Suprapubic skin (tissue), 4 donors: ENCODE results near the gene ABHD16A. TPM values are rescaled to one million over a fixed set of nuclear protein-coding genes. Genes with fewer than 3 reads are reported as not detected.

ENCODE experiments used
- DNase-seq, 2 donors: peaks; one replicate each; pipeline ENCODE4 v3.0.0-alpha.2; 2019; ENCODE audit warnings: low spot score in 2 of 2
- H3K27ac ChIP-seq: fragments of 200-600 bp; sonication (generic); one replicate; pipeline ENCODE4 v1.5.1; 2019
- H3K27me3 ChIP-seq: fragments of 200-600 bp; sonication (generic); one replicate; pipeline ENCODE4 v1.5.1; 2019
- H3K36me3 ChIP-seq: fragments of 200-600 bp; sonication (generic); one replicate; pipeline ENCODE4 v1.5.1; 2019
- H3K4me1 ChIP-seq: fragments of 200-600 bp; sonication (generic); one replicate; pipeline ENCODE4 v1.5.1; 2019
- H3K4me3 ChIP-seq: fragments of 200-600 bp; sonication (generic); one replicate; pipeline ENCODE4 v1.5.1; 2019; ENCODE audit warnings: mild to moderate bottlenecking
- H3K9me3 ChIP-seq: fragments of 200-600 bp; sonication (generic); one replicate; pipeline ENCODE4 v1.5.1; 2019
- CTCF ChIP-seq, 2 donors: fragments of 200-600 bp in 1 of 2; fragments of 450-650 bp in 1 of 2; sonication (generic) in 1 of 2; IDR thresholded peaks; one replicate each; pipeline ENCODE4 v1.5.1; 2016 to 2019; ENCODE audit warnings: antibody characterized with exemption in 2 of 2, mild to moderate bottlenecking in 1 of 2, moderate library complexity in 1 of 2
- EP300 ChIP-seq: sonication (generic); formaldehyde crosslinking; IDR thresholded peaks from one replicate; pipeline ENCODE4 v1.6.1; 2017; ENCODE audit warnings: antibody characterized with exemption
- POLR2A ChIP-seq, 2 donors: fragments of 450-650 bp; IDR thresholded peaks; one replicate each; pipeline ENCODE4 v1.6.1; 2017; ENCODE audit warnings: antibody characterized with exemption in 2 of 2, mild to moderate bottlenecking in 2 of 2, moderate library complexity in 2 of 2
- POLR2AphosphoS5 ChIP-seq, 3 donors: sonication (generic); formaldehyde crosslinking; IDR thresholded peaks; one replicate each; pipeline ENCODE4 v1.6.1; 2017; ENCODE audit warnings: antibody characterized with exemption in 3 of 3
- WGBS: methylation state at CpG from one replicate; pipeline ENCODE4 v1.1.5; 2018; 5-methylcytosine and 5-hydroxymethylcytosine counted together
- total RNA-seq, 4 donors: library from RNA; depleted of rRNA; stranded (reverse); fragments of >200 nt; gene quantifications; one replicate each; pipeline ENCODE4 v1.1.0, GENCODE V29; 2016

The ABHD16A gene
- total RNA-seq, 4 donors from 2014 or later: 49.4 to 68.2 (median 57.3) TPM

- H3K36me3 ChIP-seq: peaks cover 7% of the 10 kb centered on the region
- WGBS: 83% methylated on average over 6 of the region's 6 CpGs
- peaks cover 43% of the 10 kb centered on the region for H3K4me1 ChIP-seq
- no peaks in the 10 kb centered on the region for H3K27me3 ChIP-seq
- H3K9me3 ChIP-seq: no peaks in the 10 kb centered on the region
- TF ChIP-seq EP300 (no peak), POLR2AphosphoS5 (IDR thresholded peaks at IDR 0.05) (no peak), CTCF (IDR thresholded peaks at IDR 0.05) (no peak), POLR2A (IDR thresholded peaks at IDR 0.05) (no peak)
- H3K27ac ChIP-seq: no peak overlapping the region
- DNase-seq: no peak
- no peak overlapping the region for H3K4me3 ChIP-seq
Observed at GRCh38 chr6:31657406-31658157, 45.5 kb downstream of the ABHD16A start.

GRCh38 chr6:31655349-31656237, 47.5 kb downstream of the ABHD16A start, which contains the start of gene APOM:
TSS of gene APOM (plus strand) at chr6:31655894. CDS start at chr6:31655967, 73 bp downstream.
- 84% methylated on average over 8 of the region's 8 CpGs for WGBS
- Histone ChIP-seq H3K4me3 (no peak within 1 kb of the TSS), H3K9me3 (no peaks in the 10 kb centered on the region), H3K27me3 (no peaks in the 10 kb centered on the region), H3K27ac (no peak within 1 kb of the TSS), H3K36me3 (peaks cover 3% of the 10 kb centered on the region), H3K4me1 (peaks cover 42% of the 10 kb centered on the region)
- no peak for DNase-seq
- TF ChIP-seq POLR2AphosphoS5 (IDR thresholded peaks at IDR 0.05) (no peak), POLR2A (IDR thresholded peaks at IDR 0.05) (no peak), CTCF (IDR thresholded peaks at IDR 0.05) (no peak), EP300 (no peak)

GRCh38 chr6:31654574-31655348, 48.4 kb downstream of the ABHD16A start:
- no peaks in the 10 kb centered on the region for H3K9me3 ChIP-seq
- no peak overlapping the region for H3K4me3 ChIP-seq
- TF ChIP-seq POLR2AphosphoS5 (IDR thresholded peaks at IDR 0.05) (no peak), EP300 (no peak), POLR2A (IDR thresholded peaks at IDR 0.05) (no peak), CTCF (IDR thresholded peaks at IDR 0.05) (no peak)
- 91% methylated on average over 8 of the region's 8 CpGs for WGBS
- H3K27me3 ChIP-seq: no peaks in the 10 kb centered on the region
- peaks cover 3% of the 10 kb centered on the region for H3K36me3 ChIP-seq
- H3K27ac ChIP-seq: no peak overlapping the region
- peaks cover 45% of the 10 kb centered on the region for H3K4me1 ChIP-seq
- DNase-seq: no peak

- Histone ChIP-seq H3K9me3 (no peaks in the 10 kb centered on the region), H3K27me3 (no peaks in the 10 kb centered on the region), H3K36me3 (peaks cover 18% of the 10 kb centered on the region), H3K4me1 (peaks cover 29% of the 10 kb centered on the region), H3K4me3 (peak overlapping the region; percentile 78), H3K27ac (peak overlapping the region; percentile 99)
- 7% methylated on average over 37 of the region's 37 CpGs for WGBS
- peak; percentile 95 to 96 for DNase-seq
- TF ChIP-seq POLR2AphosphoS5 (IDR thresholded peaks at IDR 0.05) (no peak), EP300 (no peak), CTCF (IDR thresholded peaks at IDR 0.05) (no peak), POLR2A (IDR thresholded peaks at IDR 0.05) (no peak)
Observed at GRCh38 chr6:31652925-31653724, 50.0 kb downstream of the ABHD16A start.
